Keratinocyte (primary cell): ENCODE data around the gene EIF3F. TPM values are rescaled to one million over a fixed set of nuclear protein-coding genes. Genes with fewer than 3 reads are reported as not detected.

Source experiments
- DNase-seq: peaks from one replicate; pipeline ENCODE4 v3.0.0-alpha.2; 2011; ENCODE audit warnings: low read depth, missing footprints, low spot score
- FAIRE-seq: peaks from 2 replicates; lab custom pipeline; 2011; peaks lifted over from hg19 to GRCh38; lab: Jason Lieb, UNC
- H2AFZ ChIP-seq: 2 replicates; pipeline ENCODE4 v1.6.0; 2012; ENCODE audit warnings: low read length, control low read depth, inconsistent platforms; ENCODE audit not compliant: control insufficient read depth
- H3K27ac ChIP-seq: 2 replicates; pipeline ENCODE4 v1.5.1; 2011; ENCODE audit warnings: low read length; ENCODE audit not compliant: control insufficient read depth, insufficient read depth
- H3K27me3 ChIP-seq: 3 replicates; pipeline ENCODE4 v1.6.0; 2011; ENCODE audit warnings: low read length; ENCODE audit not compliant: control insufficient read depth, insufficient read depth; ENCODE audit errors: extremely low read depth
- H3K36me3 ChIP-seq, 2 experiments: 2 replicates in 1 of 2; 3 replicates in 1 of 2; pipeline ENCODE4 v1.5.1; 2011; ENCODE audit warnings: low read length in 2 of 2, mild to moderate bottlenecking in 1 of 2; ENCODE audit not compliant: control insufficient read depth in 2 of 2, insufficient read depth in 2 of 2; ENCODE audit errors: extremely low read depth in 1 of 2
- H3K4me1 ChIP-seq: 3 replicates; pipeline ENCODE4 v1.5.1; 2011; ENCODE audit warnings: low read length; ENCODE audit not compliant: control insufficient read depth, insufficient read depth; ENCODE audit errors: extremely low read depth
- H3K4me2 ChIP-seq: 3 replicates; pipeline ENCODE4 v1.6.0; 2011; ENCODE audit warnings: low read depth, low read length; ENCODE audit not compliant: control insufficient read depth, insufficient read depth; ENCODE audit errors: extremely low read depth
- H3K4me3 ChIP-seq, 3 experiments: fragments of 200-600 bp in 1 of 3; sonication (generic) in 1 of 3; 2 replicates in 2 of 3; 3 replicates in 1 of 3; pipeline ENCODE4 v1.5.1; 2011 to 2016; ENCODE audit warnings: low read length in 3 of 3, mild to moderate bottlenecking in 3 of 3, control low read depth in 2 of 3, inconsistent platforms in 1 of 3, low read depth in 1 of 3, mixed read lengths in 1 of 3, mixed run types in 1 of 3, moderate library complexity in 1 of 3; ENCODE audit not compliant: control insufficient read depth in 2 of 3, insufficient read depth in 2 of 3; ENCODE audit errors: extremely low read depth in 1 of 3
- H3K79me2 ChIP-seq: 2 replicates; pipeline ENCODE4 v1.6.0; 2012; ENCODE audit warnings: low read length; ENCODE audit not compliant: control insufficient read depth, insufficient read depth
- H3K9ac ChIP-seq: 3 replicates; pipeline ENCODE4 v1.6.0; 2011; ENCODE audit warnings: low read length; ENCODE audit not compliant: control insufficient read depth, insufficient read depth; ENCODE audit errors: extremely low read depth
- H3K9me1 ChIP-seq: 3 replicates; pipeline ENCODE4 v1.6.0; 2011; ENCODE audit warnings: low read length; ENCODE audit not compliant: control insufficient read depth, insufficient read depth; ENCODE audit errors: extremely low read depth
- H3K9me3 ChIP-seq: 2 replicates; pipeline ENCODE4 v1.5.1; 2012; ENCODE audit warnings: low read depth, low read length; ENCODE audit not compliant: control insufficient read depth
- H4K20me1 ChIP-seq: 3 replicates; pipeline ENCODE4 v1.6.0; 2011; ENCODE audit warnings: low read length; ENCODE audit not compliant: control insufficient read depth, insufficient read depth; ENCODE audit errors: extremely low read depth
- EZH2 ChIP-seq: IDR thresholded peaks from one replicate; pipeline ENCODE4 v1.6.1; 2012; ENCODE audit warnings: inconsistent platforms, mild to moderate bottlenecking, low read length, moderate library complexity
- dilution Hi-C: fragments of 300-500 bp; cut with MboI; formaldehyde crosslinking; loops from one replicate; pipeline ENCODE4 v1.7.0; 2020; ENCODE audit warnings: low sequenced_read_pairs; ENCODE audit not compliant: extremely low pct_ligation_motif_present
- polyA plus RNA-seq, 5 experiments: library from polyadenylated mRNA; depleted of rRNA in 3 of 5; stranded (reverse) in 3 of 5; stranded (forward) in 1 of 5; unstranded in 1 of 5; fragments of >200 nt; gene quantifications; 1 replicate in 1 of 5; 2 replicates in 3 of 5; 3 replicates in 1 of 5; pipeline versions ENCODE4 v1.2.1 to v1.2.3, GENCODE V29; 2011 to 2012; ENCODE audit warnings: missing spikeins in 2 of 5, low read depth in 1 of 5, low replicate concordance in 1 of 5
- small RNA-seq, 3 experiments: library from RNA; depleted of rRNA; stranded (forward); fragments of <200 nt; gene quantifications; one replicate each; pipeline ENCODE3, GENCODE V24; 2012; ENCODE audit warnings: low read depth in 3 of 3, low replicate concordance in 1 of 3; ENCODE audit not compliant: insufficient read length in 3 of 3

EIF3F gene
- polyA plus RNA-seq, 1 donor (not counting 4 experiments of a cell fraction or from before 2014, with no cell fraction given): 158 TPM

GRCh38 chr11:8049084-8049483, 61.9 kb downstream of the EIF3F start:
- Histone ChIP-seq H3K9ac (no peak overlapping the region), H3K4me3 (no peak overlapping the region), H3K27ac (no peak overlapping the region), H3K9me1 (no peaks in the 10 kb centered on the region), H3K9me3 (no peaks in the 10 kb centered on the region), H4K20me1 (no peaks in the 10 kb centered on the region), H3K4me2 (no peak overlapping the region), H3K79me2 (no peaks in the 10 kb centered on the region), H3K27me3 (no peaks in the 10 kb centered on the region), H3K4me1 (no peaks in the 10 kb centered on the region), H3K36me3 (no peaks in the 10 kb centered on the region), H2AFZ (no peak overlapping the region)
- DNase-seq: no peak
- FAIRE-seq: no peak
- TF ChIP-seq EZH2: no peak
- dilution Hi-C loops: no loop called here

Small RNA genes within 50 kb of the gene (small RNA-seq; reads per million reads assigned to genes)
- gene COX6CP5: 0 reads per million in 3 experiments

Other genes with a start within 250 kb of the EIF3F start
- gene OR5P2, start 190.4 kb upstream of the EIF3F start, polyA plus RNA-seq: 0.06 to 0.25 TPM (median 0.24 TPM) in 3 replicates
- gene OR5P3, start 156.5 kb upstream of the EIF3F start, polyA plus RNA-seq: 0.14 to 0.37 TPM in 2 of 3 replicates, not detected in the other
- 0.06 to 0.45 TPM (median 0.26 TPM) in 3 replicates for gene OR10A6, start 56.1 kb upstream of the EIF3F start, polyA plus RNA-seq
- gene OR10A3, start 45.6 kb upstream of the EIF3F start, polyA plus RNA-seq: 0.04 to 0.40 TPM (median 0.07 TPM) in 3 replicates
- gene NLRP10, start 21.9 kb upstream of the EIF3F start, polyA plus RNA-seq: 7.1 to 19.1 TPM (median 9.2 TPM) in 3 replicates
- gene TUB, start 93.9 kb downstream of the EIF3F start, polyA plus RNA-seq: 0.40 to 0.97 TPM (median 0.84 TPM) in 3 replicates
- 0.88 to 2.9 TPM (median 2.5 TPM) in 3 replicates for gene RIC3, start 181.7 kb downstream of the EIF3F start, polyA plus RNA-seq